T47D (cell line): ENCODE results near the gene MRAP2.
A peak's percentile ranks its signal among the peaks of the same experiment; 100 is the strongest.

ENCODE experiments used
- DNase-seq, 2 experiments: peaks; one replicate each; pipeline versions ENCODE4 v3.0.0 to v3.0.0-alpha.2; 2011 to 2012; ENCODE audit warnings: low read depth in 1 of 2, low spot score in 1 of 2
- JUND ChIP-seq: IDR thresholded peaks from 2 replicates; pipeline ENCODE4 v1.6.1; 2012; ENCODE audit warnings: low read depth
- in situ Hi-C: cut with HindIII; loops from 2 replicates; pipeline ENCODE4 v1.10.0; 2016; ENCODE audit warnings: low sequenced_read_pairs, low pct_unique_long_range_greater_than_20kb

Gene MRAP2

DNA sequence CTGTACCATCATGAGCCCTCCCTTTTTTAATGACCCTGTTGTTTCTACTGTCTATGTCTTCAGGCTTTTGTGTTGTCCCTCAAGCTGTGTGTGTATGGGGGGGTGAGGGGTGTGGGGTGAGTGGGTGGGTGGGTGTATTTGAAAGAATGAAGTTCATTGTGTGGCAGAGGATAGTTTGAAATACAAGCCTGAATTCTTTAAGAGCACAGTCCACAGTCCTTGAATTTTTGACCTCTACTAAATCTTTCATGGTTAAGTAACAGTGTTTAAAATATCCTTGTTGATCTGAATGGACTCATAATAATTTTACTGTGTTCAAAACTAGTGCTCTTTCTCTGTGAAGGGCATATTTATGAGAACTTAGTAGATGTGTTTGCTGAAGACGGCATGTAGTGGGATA lies 10.0 kb downstream of the MRAP2 start:
- DNase-seq, result no peak
- in situ Hi-C loops, result no loop called here
- no peak for TF ChIP-seq JUND

DNA sequence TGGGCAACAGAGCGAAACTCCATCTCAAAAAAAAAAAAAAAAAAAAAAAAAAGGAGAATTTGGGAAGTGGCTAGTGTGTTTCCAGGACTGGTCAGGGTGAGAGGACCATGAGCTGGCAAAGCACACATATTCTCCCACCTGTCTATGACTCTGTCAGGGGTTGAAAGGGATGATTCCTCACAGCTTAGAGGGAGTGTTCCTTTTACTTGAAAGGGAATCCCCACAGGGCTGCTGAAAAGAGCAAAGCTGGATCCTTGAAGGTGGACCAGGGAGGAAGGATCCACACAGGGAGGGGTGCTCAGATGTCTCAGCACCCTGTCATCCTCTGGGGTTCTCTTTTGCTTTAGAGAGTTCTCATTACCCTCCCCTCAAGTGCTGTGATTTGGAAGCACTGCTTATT lies 13.2 kb downstream of the MRAP2 start:
- no peak for DNase-seq
- in situ Hi-C loops, result no loop called here
- TF ChIP-seq JUND, result no peak

DNA sequence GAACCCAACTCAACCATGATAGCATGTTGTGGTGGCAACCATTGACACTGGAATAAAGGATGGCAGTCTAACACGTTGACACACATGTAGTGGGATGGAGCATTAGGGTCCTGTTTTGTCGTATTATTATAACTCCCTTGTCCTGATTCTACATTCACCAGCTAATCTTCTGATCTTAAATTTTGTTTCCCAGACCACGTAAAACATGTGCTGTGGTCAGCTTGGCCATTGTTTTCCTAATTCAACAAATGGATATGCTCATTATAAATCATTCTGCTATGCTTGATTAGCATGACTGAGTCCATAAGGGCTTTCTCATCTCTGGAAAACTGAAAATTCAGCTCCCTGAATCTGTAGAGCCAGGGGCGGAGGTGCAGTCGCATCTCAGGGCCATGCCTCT lies 15.0 kb downstream of the MRAP2 start:
- no peak for TF ChIP-seq JUND
- in situ Hi-C loops, result no loop called here
- no peak for DNase-seq

DNA sequence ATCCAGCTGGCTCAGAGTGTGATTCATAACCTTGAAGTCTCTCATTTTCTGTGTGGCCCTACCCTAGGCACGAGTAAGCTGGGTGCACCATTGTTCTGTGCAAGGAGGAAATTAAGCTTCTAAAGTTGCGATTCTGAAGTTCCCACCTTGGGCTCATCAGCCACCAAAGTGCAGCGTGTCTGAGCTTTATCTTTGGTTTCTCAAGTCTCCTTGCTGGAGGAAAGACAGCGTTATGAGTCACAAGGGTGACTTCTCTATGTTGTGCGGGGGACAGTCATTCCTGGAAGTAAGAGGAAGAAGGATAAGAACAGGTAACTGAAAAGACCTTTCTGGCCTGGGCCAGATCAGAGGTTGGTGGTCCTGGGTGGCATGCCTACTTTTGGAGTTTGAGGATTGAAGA lies 16.8 kb downstream of the MRAP2 start:
- DNase-seq, result no peak
- in situ Hi-C loops, result no loop called here
- TF ChIP-seq JUND, result no peak

DNA sequence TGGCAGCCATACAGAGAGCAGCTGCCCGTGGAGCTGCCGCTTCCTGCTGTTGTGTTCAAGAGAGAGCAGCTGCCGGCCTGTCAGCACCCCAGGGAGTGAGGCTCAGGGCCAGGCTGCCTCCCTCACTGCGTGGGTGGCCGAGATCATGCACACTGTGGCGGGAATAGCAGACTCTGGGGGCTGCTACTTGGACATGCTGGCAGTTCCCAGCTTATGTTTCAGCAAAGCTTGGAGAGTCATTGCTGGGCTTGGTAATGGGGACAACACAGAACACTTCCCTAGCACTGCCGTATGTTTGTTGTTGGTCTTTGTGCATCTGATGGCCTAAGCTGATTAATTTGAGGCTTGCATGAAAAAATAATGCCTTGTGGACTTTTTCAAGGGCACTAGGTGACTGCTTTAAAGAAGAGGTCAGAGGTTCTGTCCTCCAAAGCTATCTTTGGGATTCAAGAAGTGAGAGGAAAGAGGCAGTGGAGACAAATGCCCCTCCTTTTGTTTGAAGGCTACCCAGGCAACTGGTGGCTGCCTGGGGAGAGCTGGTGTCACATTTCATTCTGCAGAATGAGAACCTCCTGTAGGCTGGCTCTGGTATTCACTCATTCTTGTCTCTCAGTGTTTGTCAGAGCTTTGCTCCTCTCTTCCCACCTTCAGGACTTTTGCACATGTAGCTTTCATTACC lies 18.8 kb downstream of the MRAP2 start:
- in situ Hi-C loops, result no loop called here
- peak; percentile 20 to 60 for DNase-seq
- no peak for TF ChIP-seq JUND

DNA sequence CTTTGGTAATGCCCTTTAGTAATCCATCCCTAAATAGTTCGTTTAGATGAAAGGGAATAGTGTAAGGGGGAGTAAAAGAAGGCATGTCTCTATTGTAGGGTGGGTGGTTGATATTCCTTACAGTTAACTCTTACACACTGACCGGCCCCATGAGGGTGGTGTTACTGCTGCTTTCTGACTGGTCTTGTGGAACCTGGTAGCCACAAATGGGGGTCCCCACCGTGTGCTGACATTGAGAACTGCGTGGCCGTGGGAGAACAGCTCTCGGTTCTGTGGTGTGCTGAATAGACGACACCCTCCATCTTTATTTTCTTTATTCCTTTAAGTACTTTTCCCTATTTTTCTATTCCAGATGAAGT lies 19.3 kb downstream of the MRAP2 start:
- no peak for TF ChIP-seq JUND
- in situ Hi-C loops, result no loop called here
- no peak for DNase-seq

DNA sequence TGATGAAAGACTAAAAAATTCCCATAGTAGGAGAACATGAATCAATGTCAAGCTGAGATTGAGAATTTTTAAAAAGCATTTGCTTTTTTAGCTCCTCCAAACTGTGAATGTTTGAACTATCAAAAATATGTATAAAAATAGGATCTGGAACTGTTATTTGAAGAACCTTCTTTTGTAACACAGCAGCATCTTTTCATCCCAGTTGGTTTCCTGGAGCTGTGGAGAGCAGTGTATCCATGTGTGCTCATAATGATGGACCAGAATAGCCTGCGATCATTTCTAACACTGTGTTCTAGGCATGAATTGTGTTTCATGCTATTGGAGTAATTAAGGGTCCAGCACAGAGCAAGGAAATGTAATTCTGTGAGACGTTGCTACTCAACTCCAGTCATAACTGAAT lies 22.1 kb downstream of the MRAP2 start:
- no peak for DNase-seq
- in situ Hi-C loops, result no loop called here
- no peak for TF ChIP-seq JUND

DNA sequence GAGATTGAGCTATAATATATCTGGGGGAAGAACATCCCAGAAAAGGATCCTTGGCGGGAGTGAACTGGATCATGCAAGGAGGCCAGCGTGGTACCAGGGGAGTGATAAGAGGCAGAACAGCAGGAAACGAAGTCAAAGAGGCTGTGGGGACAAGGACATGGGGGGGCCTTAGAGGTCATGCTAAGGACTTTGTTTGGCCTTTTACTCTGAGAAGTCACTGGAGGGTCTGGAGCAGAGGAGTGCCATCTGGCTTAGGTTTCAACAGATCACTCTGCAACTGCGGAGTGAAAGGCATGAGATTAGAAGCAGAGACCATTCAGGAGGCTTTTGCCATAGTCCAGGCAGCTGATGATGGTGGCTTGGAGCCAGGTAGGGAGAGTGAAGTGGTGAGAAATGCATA lies 24.3 kb downstream of the MRAP2 start:
- in situ Hi-C loops, result no loop called here

DNA sequence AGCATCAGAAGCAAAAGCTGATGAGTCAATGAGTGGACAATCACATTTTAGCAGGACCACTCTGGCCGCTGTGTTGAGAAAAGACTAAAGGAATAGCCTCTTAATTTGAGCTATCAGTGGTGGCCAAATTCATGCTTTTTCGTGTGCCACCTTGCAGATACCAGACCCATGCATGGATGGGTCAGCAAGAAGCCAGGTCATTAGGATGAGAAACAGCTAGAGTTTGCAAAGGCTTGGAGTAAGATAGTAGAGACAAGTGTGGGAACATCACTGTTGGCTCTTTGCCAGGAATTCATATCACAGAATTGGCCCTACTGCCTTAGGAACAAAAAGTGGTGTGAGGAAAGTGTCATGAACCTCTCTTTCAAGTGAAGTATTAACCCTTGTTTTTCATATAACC lies 25.5 kb downstream of the MRAP2 start:
- no peak for TF ChIP-seq JUND
- in situ Hi-C loops, result no loop called here
- DNase-seq, result no peak

More for the DNA sequence above, 24.3 kb downstream of the MRAP2 start:
- DNase-seq, result no peak
- TF ChIP-seq JUND, result no peak

DNA sequence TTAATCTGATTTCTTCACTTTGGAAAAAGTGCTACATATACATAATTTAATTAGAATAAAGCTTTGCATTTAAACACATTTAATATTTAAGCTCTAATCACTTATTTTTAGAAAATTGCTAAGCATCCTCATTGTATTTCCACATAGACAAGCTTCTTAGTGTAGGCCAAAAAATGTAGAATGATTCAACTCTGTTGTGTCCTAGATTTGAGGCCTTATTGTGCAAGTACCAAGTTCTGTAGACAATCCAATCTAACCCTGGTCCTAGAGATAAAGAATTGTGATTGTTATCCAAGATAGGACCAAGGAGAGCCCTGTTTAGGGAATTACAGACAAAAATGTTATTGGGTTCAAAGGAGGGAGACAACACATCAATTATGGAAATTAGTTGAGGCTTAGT lies 27.6 kb downstream of the MRAP2 start:
- TF ChIP-seq JUND, result no peak
- in situ Hi-C loops, result no loop called here
- DNase-seq, result no peak

DNA sequence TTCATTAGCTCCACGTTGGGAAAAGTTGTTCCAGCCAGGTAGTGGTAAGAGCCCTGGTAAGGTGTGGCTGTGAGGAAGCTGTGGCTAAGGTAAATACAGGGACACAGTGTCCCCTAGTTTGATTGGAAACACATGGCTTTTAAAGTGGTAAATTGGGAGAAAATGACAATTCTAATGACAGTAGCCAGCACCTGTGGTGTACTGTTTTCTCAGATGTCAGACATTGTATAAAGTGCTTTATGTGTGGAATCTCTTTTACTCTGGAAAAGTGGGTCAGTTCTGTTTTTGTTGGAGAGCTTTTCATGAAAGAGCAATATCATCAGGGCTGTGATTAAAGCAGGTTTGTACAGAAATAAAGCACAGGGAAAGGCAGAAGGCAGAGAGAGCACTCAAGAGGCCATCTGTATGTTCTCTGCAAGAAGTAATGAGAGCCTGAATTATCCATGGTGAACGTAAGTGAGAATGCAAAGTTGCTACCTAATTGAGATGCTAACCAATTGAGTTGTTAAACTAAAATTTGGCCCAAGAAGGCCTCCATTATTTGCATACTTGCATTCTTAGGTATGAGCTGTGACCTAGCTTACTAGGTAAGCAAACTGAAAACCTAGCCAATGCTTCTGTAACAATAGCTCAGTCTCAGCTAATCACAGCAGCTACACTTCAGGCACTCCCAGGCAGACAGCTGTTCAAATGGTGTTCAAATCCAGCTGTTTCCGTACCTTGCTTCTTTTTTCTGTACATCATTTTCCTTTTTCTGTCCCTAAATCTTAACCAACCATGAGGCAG lies 28.2 kb downstream of the MRAP2 start:
- no peak for TF ChIP-seq JUND
- DNase-seq, result no peak
- in situ Hi-C loops, result no loop called here

DNA sequence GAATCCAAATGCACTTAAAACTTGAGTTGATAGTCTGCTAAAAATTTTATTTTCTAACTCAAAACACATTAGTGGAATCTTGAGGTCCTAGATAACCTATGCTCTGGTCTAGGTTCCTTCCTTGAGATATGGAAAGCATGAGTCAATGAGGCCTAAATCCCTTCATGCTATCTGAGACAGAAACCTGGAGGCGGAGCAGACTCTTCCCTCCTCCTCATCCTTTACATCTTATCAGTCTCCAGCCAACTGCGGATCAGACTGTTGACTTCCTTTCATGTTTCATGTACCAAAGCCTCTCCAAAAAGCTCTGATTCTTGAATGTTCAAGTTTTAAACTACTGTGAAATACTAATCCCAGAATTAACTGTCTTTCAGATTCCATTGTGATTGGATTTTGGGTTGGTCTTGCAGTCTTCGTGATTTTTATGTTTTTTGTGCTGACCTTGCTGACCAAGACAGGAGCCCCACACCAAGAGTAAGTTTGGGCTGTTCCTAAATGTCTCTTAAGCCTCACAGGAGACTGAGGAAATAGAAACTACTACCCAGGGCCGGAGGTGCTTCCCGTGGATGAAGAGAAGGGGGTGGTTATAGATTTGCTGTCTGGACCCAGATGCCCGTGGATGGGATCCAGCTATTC lies 29.1 kb downstream of the MRAP2 start:
- no peak for TF ChIP-seq JUND
- no peak for DNase-seq
- in situ Hi-C loops, result no loop called here

DNA sequence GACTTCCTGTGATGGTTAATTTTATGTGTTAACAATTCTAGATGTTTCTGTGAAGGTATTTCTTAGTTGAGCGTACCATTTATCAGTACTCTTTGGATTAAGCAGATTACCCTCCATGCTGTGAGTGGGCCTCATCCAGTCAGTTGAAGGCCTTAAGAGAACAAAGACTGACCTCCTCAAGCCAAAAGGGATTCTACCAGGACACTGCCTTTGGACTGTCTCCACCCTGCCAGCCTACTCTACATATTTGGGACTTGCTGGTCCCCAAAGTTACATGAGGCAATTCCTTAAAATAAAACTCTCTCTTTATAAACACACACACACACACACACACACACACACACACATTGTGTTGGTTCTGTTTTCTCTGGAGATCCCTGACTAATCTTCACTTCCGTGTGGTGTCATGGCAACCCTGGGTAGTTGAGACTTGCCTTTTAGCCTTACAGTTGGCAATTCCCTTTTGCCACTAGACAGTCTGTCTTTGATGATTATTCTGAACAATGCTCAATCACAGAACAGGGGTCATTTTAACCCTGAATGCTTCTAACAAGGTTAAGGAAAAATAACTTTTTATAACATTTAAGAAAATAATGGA lies 32.2 kb downstream of the MRAP2 start:
- in situ Hi-C loops, result no loop called here
- DNase-seq, result peak in 1 of 2 experiments; percentile 22
- no peak for TF ChIP-seq JUND
